NCI-H1092 treated with DMSO at 0.1 percent for 48 hours (cell line): ENCODE measurements around the gene KAZN.
"Not testable (repeated sequence)": the region's sequence is repeated elsewhere in the genome, so short reads cannot be mapped to it uniquely, and the experiment has no call there.

Experiments used
- DNase-seq: peaks from one replicate; lab custom pipeline; 2025; lab: John Stamatoyannopoulos, UW

KAZN gene

DNA sequence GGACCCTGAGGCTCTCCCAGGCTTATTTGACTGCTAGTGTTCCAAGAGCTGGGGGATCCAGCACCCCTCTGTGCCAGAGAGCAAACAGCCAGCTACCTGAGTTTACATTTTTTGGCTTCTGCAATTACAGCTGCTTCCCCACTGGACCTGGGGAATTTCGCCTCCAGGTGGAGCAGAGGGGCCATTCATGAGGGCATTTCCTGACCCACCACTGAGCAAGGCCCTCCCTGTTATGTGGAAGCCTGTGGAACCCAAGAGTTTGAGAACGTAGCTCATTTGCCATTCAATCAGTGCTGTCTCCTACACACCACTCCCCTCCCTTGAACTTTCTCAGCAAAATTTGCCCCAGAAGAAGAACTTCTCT lies 512.4 kb downstream of the KAZN start:
- no peak for DNase-seq

GRCh38 chr1:15113146-15113545 lies 514.7 kb downstream of the KAZN start:
- DNase-seq: no peak

GRCh38 chr1:15114884-15115283 lies 516.4 kb downstream of the KAZN start:
- DNase-seq: no peak

- DNase-seq: no peak
Measured at GRCh38 chr1:15115542-15116330, 517.3 kb downstream of the KAZN start.

GRCh38 chr1:15116966-15117365 lies 518.5 kb downstream of the KAZN start:
- no peak for DNase-seq

DNA sequence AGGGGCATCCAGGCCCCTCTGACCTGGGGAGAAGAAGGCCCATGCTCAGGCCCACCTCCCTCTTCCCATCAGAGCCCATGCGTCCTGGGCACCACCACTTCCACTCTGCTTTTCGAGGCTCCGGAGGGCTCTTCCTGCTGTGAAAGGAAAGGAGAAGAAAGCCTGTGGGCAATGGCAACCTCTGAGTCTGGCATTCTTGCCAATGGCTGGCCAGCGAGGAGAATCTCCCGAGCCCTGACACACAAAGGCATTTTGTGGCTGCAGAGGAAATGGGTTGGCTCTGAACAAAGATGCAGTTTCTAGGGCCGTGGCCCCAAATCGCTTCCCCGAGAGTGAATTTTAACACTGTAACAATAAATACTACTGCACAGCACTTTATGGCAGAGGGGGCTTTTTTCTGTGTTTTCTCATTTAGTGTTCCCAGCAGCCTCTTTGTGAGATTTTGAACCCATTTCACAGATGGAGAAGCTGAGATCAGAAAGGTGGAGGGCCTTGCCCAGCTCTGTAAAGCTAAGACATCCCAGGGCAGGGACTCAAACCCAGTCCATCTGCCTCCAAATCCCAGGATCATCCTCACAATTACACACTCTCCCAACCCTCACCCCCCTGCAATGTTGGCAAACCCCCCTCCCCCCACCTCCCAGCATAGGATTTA lies 519.3 kb downstream of the KAZN start:
- DNase-seq: no peak

DNA sequence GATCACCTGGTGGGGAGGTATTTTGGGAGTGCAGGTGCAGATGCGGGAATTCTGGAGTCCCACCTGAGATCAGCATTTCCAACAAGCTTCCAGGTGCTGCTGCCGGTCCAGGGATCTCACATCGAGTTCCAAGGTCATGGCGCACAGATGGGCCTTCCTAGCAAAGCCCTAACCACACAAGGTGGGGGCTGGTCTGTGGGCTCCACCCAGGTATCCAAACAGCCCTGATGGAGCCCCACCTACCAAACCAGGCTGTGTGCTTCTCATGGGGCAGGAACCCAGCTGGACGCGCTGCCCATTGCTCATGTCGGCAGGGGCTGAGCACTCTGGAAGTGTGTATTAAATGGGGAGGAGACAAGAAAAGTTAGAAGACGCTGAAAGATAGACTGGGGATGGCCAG lies 520.1 kb downstream of the KAZN start:
- no peak for DNase-seq

DNA sequence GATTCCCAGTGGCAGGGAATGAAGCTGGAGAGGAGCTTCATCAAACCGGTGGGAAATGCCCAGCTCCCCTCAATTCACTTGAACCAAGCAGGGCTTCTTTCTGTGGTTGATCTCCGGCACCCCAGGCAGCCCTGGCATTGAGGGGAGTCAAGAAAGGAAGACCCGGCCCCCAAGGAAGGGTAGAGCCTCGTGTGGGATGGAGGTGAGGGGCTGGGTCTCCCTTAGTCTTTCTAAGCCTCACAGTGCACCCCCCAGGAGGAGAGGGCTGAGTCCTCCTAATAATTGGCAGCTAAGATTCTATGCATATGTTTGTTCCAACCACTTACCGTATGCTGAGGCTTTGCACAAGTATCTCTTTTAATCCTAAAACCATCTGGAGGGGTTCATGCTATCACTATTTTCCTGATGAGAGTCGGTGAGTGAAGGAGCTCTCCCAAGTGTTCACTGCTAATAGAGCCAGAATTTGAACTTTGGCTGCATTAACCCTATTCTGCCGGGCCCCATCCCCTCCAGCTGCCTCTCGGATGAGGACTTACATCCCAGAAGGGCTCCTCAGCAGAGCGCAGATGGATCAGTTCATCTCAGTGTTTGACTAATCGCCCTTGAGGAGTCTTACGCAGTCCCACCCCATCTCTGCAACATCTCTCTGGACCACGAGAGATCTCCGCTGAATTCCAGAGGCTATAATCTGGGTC lies 521.9 kb downstream of the KAZN start:
- DNase-seq: no peak

- no peak for DNase-seq
Measured at GRCh38 chr1:15122331-15122730, 523.8 kb downstream of the KAZN start.

DNA sequence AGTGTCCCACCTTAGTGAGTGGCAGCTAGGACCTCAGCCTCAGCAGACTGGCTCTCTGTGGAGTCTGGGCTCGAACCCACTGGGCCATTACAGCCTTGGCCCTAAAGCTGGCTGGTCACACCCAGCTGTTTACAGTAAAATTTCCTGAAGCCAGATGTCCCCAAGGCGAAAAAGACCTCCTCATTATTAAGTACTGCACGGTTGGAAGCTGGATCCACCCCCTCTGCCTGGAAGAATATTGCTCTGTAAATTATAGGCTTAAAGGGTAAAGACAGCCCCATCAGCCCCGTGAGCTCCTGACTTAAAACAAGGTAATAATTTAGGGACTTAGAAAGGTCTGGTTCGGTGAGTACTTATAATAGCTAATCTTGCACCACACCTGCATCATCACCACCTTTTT lies 524.8 kb downstream of the KAZN start:
- no peak for DNase-seq

GRCh38 chr1:15123925-15124324 lies 525.4 kb downstream of the KAZN start:
- DNase-seq: no peak

- DNase-seq: no peak
Measured at GRCh38 chr1:15124362-15125100, 526.0 kb downstream of the KAZN start.

- DNase-seq: no peak
Measured at GRCh38 chr1:15125101-15125745, 526.7 kb downstream of the KAZN start.

GRCh38 chr1:15128077-15128476 lies 529.6 kb downstream of the KAZN start:
- DNase-seq: no peak

DNA sequence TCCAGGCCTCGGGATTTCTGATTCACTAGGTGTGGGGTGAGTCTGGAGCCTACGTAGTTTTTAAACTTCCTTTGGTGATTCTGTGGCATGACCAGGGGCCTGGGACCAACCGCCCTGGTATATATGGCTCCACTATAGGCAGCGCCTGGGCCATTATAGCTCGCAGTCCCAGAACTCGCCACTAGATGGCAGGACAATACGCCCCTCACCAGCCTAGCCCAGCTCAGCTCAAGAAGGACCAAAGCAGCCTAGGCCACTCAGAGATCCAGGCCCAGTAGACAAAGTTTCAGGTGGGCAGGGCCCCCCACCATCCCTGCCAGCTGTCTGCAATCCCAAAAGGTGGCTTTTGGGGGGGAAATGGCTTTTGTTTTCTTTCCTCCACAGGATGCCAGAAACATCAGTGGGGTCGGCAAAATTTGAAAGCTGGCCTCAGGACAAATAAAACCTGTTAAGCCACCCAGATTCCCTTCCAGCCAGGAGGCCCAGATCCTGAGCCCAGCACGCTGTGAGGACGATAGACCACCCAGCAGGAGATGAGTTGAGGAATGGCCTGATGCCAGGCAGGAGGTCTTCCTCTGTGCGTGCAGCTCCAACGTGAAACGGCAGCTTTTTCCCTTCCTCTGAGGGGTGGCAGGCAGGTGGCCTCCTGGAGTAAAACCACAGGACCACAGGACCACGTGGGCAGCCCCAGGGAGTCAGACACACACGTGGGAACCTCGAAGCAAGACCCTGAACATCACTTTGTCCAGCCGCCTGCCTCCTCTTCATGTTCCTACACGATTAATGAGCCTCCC lies 530.2 kb downstream of the KAZN start:
- DNase-seq: peak; percentile 63

- DNase-seq: no peak
Measured at GRCh38 chr1:15129944-15130343, 531.5 kb downstream of the KAZN start.

DNA sequence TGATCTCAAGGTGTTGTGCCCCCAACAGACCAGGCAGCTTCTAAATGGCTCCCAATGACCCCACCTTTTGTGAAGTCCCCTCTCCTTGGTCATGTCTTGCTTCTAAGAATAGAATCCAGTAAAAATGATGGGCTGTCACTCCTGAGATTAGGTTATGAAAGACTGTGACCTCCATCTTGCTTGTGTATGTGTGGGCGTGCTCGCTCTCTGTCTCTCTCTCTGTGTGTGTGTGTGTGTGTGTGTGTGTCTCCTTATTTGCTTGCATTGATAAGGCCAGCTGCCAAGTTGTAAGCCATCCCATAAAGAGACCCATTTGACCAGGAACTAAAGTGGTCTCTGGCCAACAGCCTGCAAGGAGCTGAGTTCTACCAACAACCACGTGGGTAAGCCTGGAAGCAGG lies 532.1 kb downstream of the KAZN start:
- no peak for DNase-seq

GRCh38 chr1:15132965-15133364 lies 534.5 kb downstream of the KAZN start:
- no peak for DNase-seq

GRCh38 chr1:15134285-15134684 lies 535.8 kb downstream of the KAZN start:
- no peak for DNase-seq

DNA sequence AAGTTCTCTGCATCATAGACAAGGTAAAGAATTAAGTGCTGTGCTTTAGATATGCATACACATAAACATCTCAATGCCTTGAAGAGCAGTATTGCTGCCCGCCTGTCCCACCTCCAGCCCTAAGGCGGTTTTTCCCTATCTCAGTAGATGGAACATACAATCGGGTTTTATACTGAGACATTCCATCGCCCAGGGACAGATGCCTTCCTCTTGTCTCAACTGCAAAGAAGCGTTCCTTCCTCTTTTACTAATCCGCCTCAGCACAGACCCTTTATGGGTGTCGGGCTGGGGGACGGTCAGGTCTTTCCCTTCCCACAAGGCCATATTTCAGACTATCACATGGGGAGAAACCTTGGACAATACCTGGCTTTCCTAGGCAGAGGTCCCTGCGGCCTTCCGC lies 537.1 kb downstream of the KAZN start:
- DNase-seq: not testable (repeated sequence)

DNA sequence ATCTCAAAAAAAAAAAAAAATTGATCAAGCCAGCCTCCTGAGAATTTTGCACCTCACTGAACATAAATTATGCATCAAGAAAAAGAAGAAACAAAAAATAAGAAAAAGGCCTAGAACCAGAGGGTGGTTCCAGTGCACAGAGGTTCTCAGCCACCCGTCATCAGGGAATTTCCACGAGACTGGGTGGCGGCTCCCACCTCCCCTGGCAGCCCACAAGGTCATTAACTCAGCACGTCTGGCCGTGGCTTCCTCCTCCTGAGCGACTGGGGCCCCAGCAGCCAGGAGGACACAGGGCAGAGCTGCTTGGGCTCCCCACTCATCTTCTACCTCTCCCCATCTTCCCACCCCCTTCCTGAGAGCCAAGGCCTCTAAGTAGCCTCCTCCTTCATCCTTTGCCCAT lies 539.3 kb downstream of the KAZN start:
- no peak for DNase-seq
